ENCODE measurements around the gene VPS39. TPM values are rescaled to one million over a fixed set of nuclear protein-coding genes. Genes with fewer than 3 reads are reported as not detected.
A peak's percentile ranks its signal among the peaks of the same experiment; 100 is the strongest.

Gene VPS39
- total RNA-seq, 3 donors from 2014 or later (not counting 1 experiment from before 2014, with no cell fraction given) = 104 to 115 (median 112) TPM

- Histone ChIP-seq H3K36me3 (ENCODE audit: control insufficient read depth, insufficient read depth, low read length) (peaks cover 13% of the 10 kb centered on the region), H3K27ac (ENCODE audit: low read length) (no peak overlapping the region), H3K4me3 (ENCODE audit: low read length) (no peak overlapping the region), H3K4me1 (ENCODE audit: control insufficient read depth, insufficient read depth, low read length) (no peaks in the 10 kb centered on the region), H3K27me3 (ENCODE audit: control insufficient read depth, insufficient read depth, low read length) (no peaks in the 10 kb centered on the region), H3K9me3 (ENCODE audit: control insufficient read depth, insufficient read depth, low read length) (no peaks in the 10 kb centered on the region)
- DNase-seq (no peak), ATAC-seq (peak in 1 of 3 donors; percentile 8)
- intact Hi-C loops (cut with micrococcal nuclease) = no loop called here
- Mint-ChIP-seq H3K4me3 (no peak overlapping the region), H3K9me3 (no peaks in the 10 kb centered on the region), H3K27me3 (ENCODE audit: low read depth in 2 of 2) (no peaks in the 10 kb centered on the region), H3K27ac (no peak overlapping the region), H3K36me3 (no peaks in the 10 kb centered on the region), H3K4me1 (no peaks in the 10 kb centered on the region)
- TF ChIP-seq CTCF (IDR thresholded peaks at IDR 0.05) = no peak
- WGBS (ENCODE audit: insufficient coverage) = 96% methylated on average over 14 of the region's 14 CpGs
These were observed 53.1 kb downstream of the VPS39 start for GRCh38 chr15:42154956-42155355.

- Histone ChIP-seq H3K27me3 (ENCODE audit: control insufficient read depth, insufficient read depth, low read length) (no peaks in the 10 kb centered on the region), H3K36me3 (ENCODE audit: control insufficient read depth, insufficient read depth, low read length) (peaks cover 7% of the 10 kb centered on the region), H3K4me1 (ENCODE audit: control insufficient read depth, insufficient read depth, low read length) (no peaks in the 10 kb centered on the region), H3K27ac (ENCODE audit: low read length) (no peak overlapping the region), H3K9me3 (ENCODE audit: control insufficient read depth, insufficient read depth, low read length) (no peaks in the 10 kb centered on the region), H3K4me3 (ENCODE audit: low read length) (no peak overlapping the region)
- Mint-ChIP-seq H3K4me1 (no peaks in the 10 kb centered on the region), H3K27me3 (ENCODE audit: low read depth in 2 of 2) (no peaks in the 10 kb centered on the region), H3K27ac (no peak overlapping the region), H3K36me3 (no peaks in the 10 kb centered on the region), H3K9me3 (no peaks in the 10 kb centered on the region), H3K4me3 (no peak overlapping the region)
- 87% methylated on average over 14 of the region's 16 CpGs for WGBS (ENCODE audit: insufficient coverage)
- peak in 1 of 3 donors; percentile 11 for ATAC-seq
- TF ChIP-seq CTCF (IDR thresholded peaks at IDR 0.05) = no peak
- DNase-seq = no peak
- intact Hi-C loops (cut with micrococcal nuclease) = no loop called here
These were observed 53.7 kb downstream of the VPS39 start for GRCh38 chr15:42154212-42154941.

- no peak overlapping the region for H3K4me3 Mint-ChIP-seq
- H3K4me1 ChIP-seq (ENCODE audit: control insufficient read depth, insufficient read depth, low read length) = no peaks in the 10 kb centered on the region
These were observed 54.3 kb downstream of the VPS39 start for GRCh38 chr15:42153874-42154211.

More at GRCh38 chr15:42153874-42154211, 54.3 kb downstream of the VPS39 start:
- DNase-seq (no peak), ATAC-seq (no peak)
- Histone ChIP-seq H3K27me3 (ENCODE audit: control insufficient read depth, insufficient read depth, low read length) (no peaks in the 10 kb centered on the region), H3K9me3 (ENCODE audit: control insufficient read depth, insufficient read depth, low read length) (no peaks in the 10 kb centered on the region), H3K4me3 (ENCODE audit: low read length) (no peak overlapping the region), H3K36me3 (ENCODE audit: control insufficient read depth, insufficient read depth, low read length) (peaks cover 4% of the 10 kb centered on the region), H3K27ac (ENCODE audit: low read length) (no peak overlapping the region)
- H3K27me3 Mint-ChIP-seq (ENCODE audit: low read depth in 2 of 2) = no peaks in the 10 kb centered on the region
- no peak overlapping the region for H3K27ac Mint-ChIP-seq
- TF ChIP-seq CTCF (IDR thresholded peaks at IDR 0.05) = no peak
- intact Hi-C loops (cut with micrococcal nuclease) = no loop called here
- H3K36me3 Mint-ChIP-seq = no peaks in the 10 kb centered on the region
- no peaks in the 10 kb centered on the region for H3K9me3 Mint-ChIP-seq
- no peaks in the 10 kb centered on the region for H3K4me1 Mint-ChIP-seq
- WGBS (ENCODE audit: insufficient coverage) = 85% methylated on average over 4 of the region's 4 CpGs
